ENCODE results near the gene CUX1.

DNA sequence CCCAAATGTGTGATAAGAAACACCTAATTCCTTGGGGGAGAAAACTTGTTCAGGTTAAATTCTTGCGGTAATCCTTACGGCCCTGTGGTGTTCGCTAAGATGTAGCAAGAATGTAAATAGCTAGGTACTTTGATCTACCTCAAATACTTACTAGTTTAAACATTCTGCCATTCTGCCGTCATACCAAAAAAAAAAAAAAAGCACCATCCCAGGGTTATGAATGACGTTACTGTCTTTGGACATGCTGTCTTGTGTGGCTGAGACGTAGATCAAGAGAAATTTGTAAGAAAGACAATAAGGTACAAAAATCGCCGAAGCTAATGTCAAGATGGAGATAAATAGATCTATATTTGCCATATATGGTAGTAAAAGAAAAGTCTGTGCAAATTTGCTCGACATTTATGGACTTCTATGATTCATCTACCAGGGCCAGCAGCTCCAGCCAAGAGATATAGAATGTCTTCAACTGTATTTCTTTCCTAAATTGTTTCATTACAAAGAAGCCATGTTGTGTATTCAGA, 195.6 kb downstream of the CUX1 start:
- no peak for TF ChIP-seq POLR2A (IDR thresholded peaks at IDR 0.05)
- TF ChIP-seq, protein P1, sequence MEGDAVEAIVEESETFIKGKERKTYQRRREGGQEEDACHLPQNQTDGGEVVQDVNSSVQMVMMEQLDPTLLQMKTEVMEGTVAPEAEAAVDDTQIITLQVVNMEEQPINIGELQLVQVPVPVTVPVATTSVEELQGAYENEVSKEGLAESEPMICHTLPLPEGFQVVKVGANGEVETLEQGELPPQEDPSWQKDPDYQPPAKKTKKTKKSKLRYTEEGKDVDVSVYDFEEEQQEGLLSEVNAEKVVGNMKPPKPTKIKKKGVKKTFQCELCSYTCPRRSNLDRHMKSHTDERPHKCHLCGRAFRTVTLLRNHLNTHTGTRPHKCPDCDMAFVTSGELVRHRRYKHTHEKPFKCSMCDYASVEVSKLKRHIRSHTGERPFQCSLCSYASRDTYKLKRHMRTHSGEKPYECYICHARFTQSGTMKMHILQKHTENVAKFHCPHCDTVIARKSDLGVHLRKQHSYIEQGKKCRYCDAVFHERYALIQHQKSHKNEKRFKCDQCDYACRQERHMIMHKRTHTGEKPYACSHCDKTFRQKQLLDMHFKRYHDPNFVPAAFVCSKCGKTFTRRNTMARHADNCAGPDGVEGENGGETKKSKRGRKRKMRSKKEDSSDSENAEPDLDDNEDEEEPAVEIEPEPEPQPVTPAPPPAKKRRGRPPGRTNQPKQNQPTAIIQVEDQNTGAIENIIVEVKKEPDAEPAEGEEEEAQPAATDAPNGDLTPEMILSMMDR (IDR thresholded peaks at IDR 0.05) = no peak
- no peak for TF ChIP-seq EP300 (IDR thresholded peaks at IDR 0.05)
- no peak for TF ChIP-seq POLR2AphosphoS5 (IDR thresholded peaks at IDR 0.05)

Data from suprapubic skin (tissue), 4 donors.